ENCODE measurements around the gene KATNBL1.

Gene KATNBL1

DNA sequence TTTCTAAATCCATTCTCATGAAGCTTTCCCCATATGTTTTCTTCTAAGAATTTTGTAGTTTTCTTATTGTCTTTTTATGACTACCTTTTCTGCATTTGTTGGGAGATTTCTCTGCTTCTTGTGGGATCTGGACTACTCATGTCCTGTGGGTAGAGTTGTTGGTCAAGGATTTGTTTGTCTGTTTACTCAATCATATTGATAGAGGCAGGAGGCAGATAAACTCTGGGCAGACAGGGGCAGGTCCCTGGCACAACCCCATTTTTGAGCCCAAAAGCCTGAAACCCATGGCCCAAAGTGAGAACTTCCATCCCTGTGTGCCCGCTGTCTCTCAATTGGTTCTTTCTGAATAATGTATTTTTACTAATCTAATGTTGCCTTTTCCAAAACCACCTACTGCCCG, 95.7 kb downstream of the KATNBL1 start:
- no peak for DNase-seq

GRCh38 chr15:34111488-34111887, 98.4 kb downstream of the KATNBL1 start:
- DNase-seq = no peak

- no peak for DNase-seq
These were observed 99.9 kb downstream of the KATNBL1 start for GRCh38 chr15:34109797-34110663.

DNA sequence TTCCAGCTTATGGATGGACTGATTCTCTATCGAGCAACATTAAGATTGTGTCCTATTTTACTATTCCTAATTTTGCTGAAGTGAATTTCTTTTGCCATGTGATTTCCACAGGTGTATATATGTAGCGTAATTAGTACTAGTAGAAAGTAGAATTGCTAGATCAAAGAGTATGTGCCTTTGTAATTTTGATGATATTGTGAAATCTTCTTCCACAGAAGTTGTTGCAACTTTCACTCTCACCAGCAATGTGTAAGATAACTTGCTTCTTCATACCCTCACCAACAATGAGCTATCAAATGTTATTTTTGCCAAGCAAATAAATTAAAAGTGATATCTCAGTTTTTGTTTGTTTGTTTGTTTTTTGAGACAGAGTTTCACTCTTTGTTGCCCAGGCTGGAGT, 102.6 kb downstream of the KATNBL1 start:
- DNase-seq = no peak

GRCh38 chr15:34106423-34106822, 103.5 kb downstream of the KATNBL1 start:
- no peak for DNase-seq

GRCh38 chr15:34102175-34102925, 107.5 kb downstream of the KATNBL1 start:
- no peak for DNase-seq

DNA sequence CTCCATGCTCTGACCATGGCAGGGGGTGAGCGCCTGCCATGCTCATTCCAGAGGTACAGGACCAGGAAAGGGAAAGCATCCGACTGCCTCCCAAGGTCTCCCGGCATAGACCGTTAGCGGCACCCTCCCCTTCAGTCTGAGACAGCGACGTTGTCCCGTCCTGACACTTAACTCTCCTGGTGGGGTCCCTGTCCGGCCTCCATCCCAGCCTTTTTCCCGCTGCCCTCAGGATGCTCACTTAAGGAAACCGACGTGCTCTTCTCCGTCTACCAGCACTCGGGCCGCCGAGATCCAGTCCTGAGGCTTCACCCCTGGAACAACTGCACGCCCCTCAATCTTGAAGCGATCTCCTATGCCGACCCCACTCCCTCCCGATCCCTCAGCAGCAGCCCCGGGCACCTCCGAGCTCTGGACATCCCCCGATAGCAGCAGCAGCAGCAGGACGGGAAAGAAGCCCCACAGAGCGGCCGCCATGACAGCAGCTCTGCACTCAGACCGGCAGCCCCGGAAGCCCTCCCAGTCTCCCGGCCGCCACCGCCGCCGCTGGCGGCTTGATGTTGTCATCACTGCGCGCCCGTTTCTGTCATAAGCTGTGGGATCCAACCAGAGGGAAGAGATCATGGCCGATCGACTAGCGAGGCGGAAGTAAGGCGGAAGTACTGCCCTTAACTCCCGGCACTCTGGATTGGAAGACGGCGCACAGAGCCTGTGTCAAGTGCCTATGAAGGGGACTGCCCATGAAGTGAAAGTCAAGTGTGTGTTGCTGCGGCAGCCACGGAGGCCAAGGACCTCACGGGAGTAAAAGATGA, 108.3 kb downstream of the KATNBL1 start, which contains the start of the genes EMC7 and PGBD4:
EMC7 (minus strand) TSS at position 497 of the 809 bp plus-strand sequence; CDS start at position 474, 23 bp downstream.
PGBD4 (plus strand) TSS at position 718 of the 809 bp plus-strand sequence. CDS start 449 bp downstream, outside the sequence.
- peak; percentile 99 for DNase-seq

GRCh38 chr15:34099914-34100313, 110.0 kb downstream of the KATNBL1 start:
- DNase-seq = no peak

Data from right hindlimb (tissue), 1 donor.